Heart left ventricle (tissue), 13 donors: ENCODE results near the gene DHX8.

Experiments used
- CTCF ChIP-seq, 12 donors: fragments of 200-600 bp; sonication (generic) in 4 of 12; IDR thresholded peaks; one replicate each; pipeline versions ENCODE4 v1.5.0 to v1.8.0; 2018 to 2022; ENCODE audit warnings: antibody characterized with exemption in 12 of 12, mild to moderate bottlenecking in 5 of 12
- POLR2A ChIP-seq, 2 donors: fragments of 450-650 bp; IDR thresholded peaks; one replicate each; pipeline ENCODE4 v1.6.1; 2017; ENCODE audit warnings: antibody characterized with exemption in 2 of 2, mild to moderate bottlenecking in 2 of 2, moderate library complexity in 2 of 2
- donor health status: ischemic (EF 13 %, LVEDD 7.1; RV severe dilation, severe dysfunction).
- donor health status: DM: no; HTN: yes; CAD: no.
- donor health status: DM: no; HTN: no; CAD: no.
- donor health status: ischemic (EF 25% LVEDD 6.9; RV normal size, moderate dysfunction).
- donor health status: ischemic (EF 25% LVEDD 5.7; RV mildly dilated, moderate dysfunction).
- donor health status: ischemic (EF 35%, LVEDD 5.7; RV mildly dilated, moderate dysfunction).
- donor health status: nonischemic (EF 11% LVEDD 7.7; RV severe dilation, severe dysfunction).
- donor health status: DM: yes; HTN: yes; CAD: no.
- donor health status: PGD.
- donor health status: ischemic (EF 29% LVEDD 5.4; RV normal size, mild dysfunction).
- donor health status: nonischemic (EF 23%, LVEDD 6.1; RV moderate dilation, normal function).

- no peak for TF ChIP-seq CTCF (IDR thresholded peaks at IDR 0.05)
- no peak for TF ChIP-seq POLR2A (IDR thresholded peaks at IDR 0.05)
Observed at GRCh38 chr17:43482103-43483012, 1.4 kb upstream of the DHX8 start.
